ENCODE data around the gene IP6K1.

DNA sequence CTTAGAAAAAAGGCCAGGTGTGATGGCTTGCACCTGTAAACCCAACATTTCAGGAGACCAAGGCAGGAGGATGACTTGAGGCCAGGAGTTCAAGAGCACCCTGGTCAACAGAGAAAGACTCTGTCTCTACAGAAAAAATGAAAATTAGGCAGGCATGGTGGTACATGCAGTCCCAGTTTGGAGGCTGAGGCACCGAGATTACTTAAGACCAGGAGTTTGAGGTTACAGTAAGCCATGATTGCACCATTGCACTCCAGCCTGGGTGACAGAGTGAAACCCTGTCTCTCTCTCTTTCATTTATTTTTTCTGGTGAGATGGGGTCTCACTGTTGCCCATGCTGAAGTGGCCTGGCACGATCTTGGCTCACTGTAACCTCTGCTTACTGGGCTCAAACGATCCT is 24.7 kb downstream of the IP6K1 start:
- TF ChIP-seq CTCF (IDR thresholded peaks at IDR 0.05) (no peak), POLR2A (IDR thresholded peaks at IDR 0.05) (no peak)

All from breast epithelium (tissue), 3 donors.